H7 (cell line): Measurements from ENCODE around the gene PRX. TPM values are rescaled to one million over a fixed set of nuclear protein-coding genes. Genes with fewer than 3 reads are reported as not detected.

ENCODE experiments used
- DNase-seq: peaks from one replicate; pipeline ENCODE4 v3.0.0; 2012
- H3K27me3 ChIP-seq: 2 replicates; pipeline ENCODE4 v1.6.0; 2011; ENCODE audit warnings: mild to moderate bottlenecking, low read length; ENCODE audit not compliant: control insufficient read depth, insufficient read depth
- H3K36me3 ChIP-seq: replicated peaks from 2 replicates; pipeline ENCODE4 v1.5.1; 2011; ENCODE audit warnings: low read length; ENCODE audit not compliant: control insufficient read depth, insufficient read depth
- H3K4me3 ChIP-seq: 2 replicates; pipeline ENCODE4 v1.5.1; 2011; ENCODE audit warnings: low read depth, mild to moderate bottlenecking, control low read depth, low read length, moderate library complexity; ENCODE audit not compliant: insufficient read depth
- total RNA-seq: library from RNA; depleted of rRNA; stranded (reverse); fragments of >200 nt; shearing (Covaris generic); gene quantifications from 2 replicates; pipeline ENCODE4 v1.2.3, GENCODE V29; 2014; rRNA removed

PRX gene
- total RNA-seq, 1 experiment from 2014 or later = 5.0 TPM

DNA sequence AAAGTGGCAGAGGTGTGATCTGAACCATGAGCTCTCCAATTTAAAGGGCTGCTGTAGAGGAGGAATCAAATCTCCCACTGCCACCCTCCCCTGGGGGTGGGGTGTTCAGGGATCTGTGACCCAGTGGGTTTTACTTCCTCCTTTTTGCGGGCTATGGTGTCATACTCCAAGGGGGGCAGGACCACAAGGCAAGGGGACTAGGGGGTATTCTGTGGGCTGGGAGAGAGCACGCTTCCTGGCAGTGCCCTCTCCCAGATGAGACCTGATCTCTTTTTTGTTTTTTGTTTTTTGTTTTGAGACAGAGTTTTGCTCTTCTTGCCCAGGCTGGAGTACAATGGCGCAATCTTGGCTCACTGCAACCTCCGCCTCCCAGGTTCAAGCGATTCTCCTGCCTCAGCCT is 54.4 kb downstream of the PRX start:
- no peak overlapping the region for H3K4me3 ChIP-seq
- H3K36me3 ChIP-seq = no peaks in the 10 kb centered on the region
- no peak for DNase-seq
- no peaks in the 10 kb centered on the region for H3K27me3 ChIP-seq

DNA sequence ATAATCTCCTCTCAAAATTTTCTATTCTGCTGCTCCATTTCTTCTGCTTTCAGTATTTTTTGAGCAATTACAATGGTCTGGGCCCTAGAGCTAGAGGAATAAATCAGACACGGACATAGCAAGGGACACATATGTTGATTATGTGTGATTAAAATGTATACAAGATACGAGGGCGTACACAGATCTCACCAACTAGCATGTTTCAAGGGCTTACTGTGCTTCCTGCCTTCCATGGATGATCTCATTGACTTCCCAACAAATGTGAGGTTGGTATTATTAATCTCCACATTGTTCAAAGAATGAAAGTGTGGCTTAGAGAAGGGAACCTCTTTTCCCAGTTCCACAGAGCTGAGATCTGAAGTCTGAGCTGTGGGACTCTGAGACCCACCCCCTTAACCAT is 55.5 kb downstream of the PRX start:
- Histone ChIP-seq H3K36me3 (no peaks in the 10 kb centered on the region), H3K27me3 (no peaks in the 10 kb centered on the region), H3K4me3 (no peak overlapping the region)
- DNase-seq = no peak

DNA sequence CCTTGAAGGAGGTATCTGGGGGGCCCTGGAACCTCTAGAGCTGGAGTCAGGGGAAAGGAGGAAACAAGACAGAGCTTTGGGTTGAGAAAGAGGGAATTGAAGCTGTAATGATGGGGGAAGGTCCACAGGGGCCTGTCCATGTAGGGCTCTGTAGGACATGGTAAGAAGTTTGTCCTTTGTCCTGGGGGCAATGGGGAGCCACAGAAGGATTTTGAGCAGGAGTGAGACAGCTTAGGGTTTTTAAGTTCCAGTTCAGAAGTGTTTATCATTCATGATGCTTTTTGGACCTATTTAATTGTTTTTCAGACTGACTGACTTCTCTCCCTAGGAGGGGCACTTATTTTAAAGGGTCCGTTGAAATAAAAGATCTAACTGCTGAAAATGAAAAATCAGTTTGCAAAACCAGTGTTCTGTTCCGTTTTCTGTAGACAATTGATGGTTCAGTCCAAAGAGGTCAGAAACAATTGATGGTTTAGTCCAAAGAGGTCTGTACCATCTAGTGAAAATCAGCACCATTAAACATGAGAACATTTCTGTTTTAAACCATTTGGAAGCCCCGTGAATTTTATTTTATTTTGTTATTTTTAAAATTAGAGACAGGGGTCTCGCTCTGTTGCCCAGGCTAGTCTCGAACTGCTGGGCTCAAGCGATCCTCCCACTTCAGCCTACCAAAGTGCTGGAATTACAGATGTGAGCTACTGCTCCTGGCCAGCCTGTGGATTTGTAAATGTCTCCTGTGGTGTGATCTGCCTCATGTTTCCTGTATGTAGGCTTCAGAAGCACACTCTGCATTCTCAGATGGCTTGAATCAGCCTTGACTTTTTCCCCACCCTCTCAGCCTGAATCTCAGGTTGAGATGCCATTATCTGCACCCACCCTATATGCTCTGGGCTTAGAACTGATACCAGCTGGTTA is 56.2 kb downstream of the PRX start:
- Histone ChIP-seq H3K36me3 (no peaks in the 10 kb centered on the region), H3K4me3 (no peak overlapping the region), H3K27me3 (no peaks in the 10 kb centered on the region)
- no peak for DNase-seq

DNA sequence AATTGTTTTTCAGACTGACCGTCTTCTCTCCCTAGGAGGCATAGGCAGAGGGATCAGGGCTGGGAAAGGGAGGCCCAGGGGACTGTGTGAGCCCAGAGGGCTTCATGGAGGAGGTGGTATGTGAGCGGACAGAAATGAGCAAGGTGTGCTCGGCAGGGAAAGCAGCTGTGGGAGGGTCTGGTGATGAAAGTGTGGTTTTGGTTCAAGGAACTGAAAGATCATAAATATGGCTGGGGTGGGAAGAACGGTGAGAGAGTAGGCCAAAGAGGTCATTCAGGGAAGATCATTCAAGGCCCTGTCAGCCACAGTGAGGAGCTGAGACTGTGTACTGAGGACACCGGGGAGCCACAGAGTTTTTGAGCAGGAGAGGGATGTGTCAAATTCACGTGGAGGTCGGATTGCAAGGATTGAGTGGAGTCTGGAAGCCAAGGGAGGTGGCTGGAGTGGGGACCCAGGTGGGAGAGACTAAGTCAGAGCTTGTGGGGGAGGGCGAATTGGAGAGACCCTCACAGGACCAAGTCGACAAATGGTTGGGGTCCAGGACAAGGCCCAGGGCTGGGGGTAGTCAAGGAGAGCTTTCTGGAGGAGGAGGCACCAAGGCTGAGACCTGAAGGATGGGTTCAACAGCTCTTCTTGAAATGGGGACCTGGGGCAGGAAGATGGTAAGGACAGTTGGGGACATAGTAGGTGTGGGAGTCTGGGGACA is 57.0 kb downstream of the PRX start:
- Histone ChIP-seq H3K36me3 (no peaks in the 10 kb centered on the region), H3K27me3 (no peaks in the 10 kb centered on the region), H3K4me3 (no peak overlapping the region)
- no peak for DNase-seq

DNA sequence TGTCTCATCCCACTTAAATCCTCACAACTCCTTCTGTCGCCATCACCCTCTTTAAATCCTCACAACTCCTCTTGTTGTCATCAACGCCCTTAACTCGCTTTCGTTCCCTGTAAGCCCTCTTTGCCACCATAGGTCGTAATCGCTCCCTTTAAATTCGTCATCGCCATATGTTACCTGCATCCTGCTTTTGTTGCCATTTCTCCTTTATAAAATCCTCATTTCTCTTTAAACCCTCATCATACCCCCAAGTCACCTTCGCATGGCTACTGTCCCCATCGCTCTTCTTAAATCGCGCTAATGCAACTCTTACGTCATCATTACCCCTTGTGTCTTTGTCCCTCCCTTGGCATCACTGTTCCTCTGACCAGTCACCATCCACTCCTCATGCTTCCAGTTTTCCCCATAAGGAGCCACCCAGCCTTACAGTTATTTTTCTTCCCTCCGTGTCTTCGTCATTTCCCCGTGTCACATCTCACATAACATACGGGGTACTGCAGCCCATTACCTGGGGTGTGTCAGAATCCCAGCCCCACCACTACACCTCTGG is 64.1 kb downstream of the PRX start:
- Histone ChIP-seq H3K4me3 (peak overlapping the region; percentile 79), H3K27me3 (no peaks in the 10 kb centered on the region), H3K36me3 (no peaks in the 10 kb centered on the region)
- no peak for DNase-seq

DNA sequence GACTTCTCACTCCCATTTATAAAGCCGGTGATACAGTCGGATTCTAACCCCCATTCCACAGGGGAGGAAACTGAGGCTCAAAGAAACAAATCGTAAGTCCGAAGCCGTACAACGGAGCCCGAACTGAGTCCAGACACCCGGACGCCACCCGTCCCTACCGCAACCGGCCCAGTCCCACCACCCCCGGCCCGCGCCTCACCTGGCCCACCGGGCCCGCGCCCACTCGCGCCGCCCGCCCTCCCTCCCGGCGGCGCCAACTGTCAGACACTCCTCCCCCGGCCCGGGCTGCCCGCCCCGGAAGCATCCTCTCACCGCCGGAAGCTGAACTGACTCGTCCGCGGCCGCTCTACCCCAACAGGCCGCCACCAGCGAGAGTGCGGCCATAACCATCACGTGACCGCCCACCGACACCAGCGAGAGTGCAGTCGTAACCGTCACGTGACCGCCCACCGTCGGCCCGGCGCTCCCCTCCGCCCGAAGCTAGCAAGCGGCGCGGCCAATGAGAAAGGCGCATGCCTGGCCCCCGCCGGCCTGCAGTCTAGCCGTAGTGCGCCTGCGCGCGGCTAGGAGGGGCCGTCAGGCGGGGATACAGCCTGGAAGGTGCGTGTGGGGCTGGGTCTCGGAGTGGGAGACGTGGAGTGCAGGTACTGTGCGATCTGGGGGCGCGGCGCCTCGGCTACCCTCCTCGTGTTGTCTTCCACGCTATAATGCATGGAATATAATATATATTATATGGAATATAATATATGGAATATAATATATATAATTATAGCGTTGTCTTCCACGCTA is 64.9 kb downstream of the PRX start, which contains the start of the genes C19orf47 and PLD3:
TSS of gene C19orf47 (minus strand) at position 273 of the 789 bp plus-strand sequence. CDS start 6,540 bp downstream, outside the sequence.
TSS of gene PLD3 (plus strand) at position 571 of the 789 bp plus-strand sequence. CDS start 17,789 bp downstream, outside the sequence.
- no peaks in the 10 kb centered on the region for H3K36me3 ChIP-seq
- no peaks in the 10 kb centered on the region for H3K27me3 ChIP-seq
- peak; percentile 100 for DNase-seq

DNA sequence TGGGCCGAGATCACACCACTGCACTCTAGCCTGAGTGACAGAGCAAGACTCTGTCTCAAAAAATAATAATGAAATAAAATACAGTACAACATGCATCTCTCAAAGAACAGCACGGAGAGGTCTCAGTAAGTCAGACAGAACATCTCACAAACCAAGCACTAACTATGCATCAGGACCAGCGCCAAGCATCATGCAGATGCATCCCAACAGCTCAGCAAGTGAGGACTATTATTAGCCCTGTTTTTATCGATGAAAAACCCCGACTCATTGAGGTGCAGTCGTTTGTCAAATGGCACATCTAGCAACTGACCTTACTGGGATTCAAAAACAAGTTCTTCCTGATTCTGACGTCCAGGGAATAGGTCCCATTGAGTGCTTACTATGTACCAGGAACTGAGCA is 68.8 kb downstream of the PRX start:
- no peak for DNase-seq
- Histone ChIP-seq H3K36me3 (no peaks in the 10 kb centered on the region), H3K4me3 (no peak overlapping the region), H3K27me3 (no peaks in the 10 kb centered on the region)

More for the DNA sequence above, 64.9 kb downstream of the PRX start, which contains the start of the genes C19orf47 and PLD3:
- H3K4me3 ChIP-seq = peak within 1 kb of the TSS; percentile 79

Other genes with a start within 250 kb of the PRX start
- 16.7 and 24.5 TPM in 2 replicates for gene MAP3K10, start 222.0 kb downstream of the PRX start, total RNA-seq
- not detected in 2 replicates for gene TTC9B, start 195.0 kb downstream of the PRX start, total RNA-seq
- 0.87 TPM in 1 of 2 replicates, not detected in the other for gene CCNP, start 186.7 kb downstream of the PRX start, total RNA-seq
- gene AKT2, start 128.0 kb downstream of the PRX start, total RNA-seq = 112 and 126 TPM in 2 replicates
- 8.2 and 11.8 TPM in 2 replicates for gene C19orf47, start 65.0 kb downstream of the PRX start, total RNA-seq
- 332 and 352 TPM in 2 replicates for gene PLD3, start 64.7 kb downstream of the PRX start, total RNA-seq
- 0.15 and 0.24 TPM in 2 replicates for gene HIPK4, start 23.2 kb downstream of the PRX start, total RNA-seq
- gene SERTAD1, start 12.6 kb upstream of the PRX start, total RNA-seq = 3.7 and 4.4 TPM in 2 replicates
- 26.0 and 29.9 TPM in 2 replicates for gene SERTAD3, start 31.0 kb upstream of the PRX start, total RNA-seq
- 43.6 and 53.8 TPM in 2 replicates for gene BLVRB, start 52.4 kb upstream of the PRX start, total RNA-seq
- 0.78 and 1.1 TPM in 2 replicates for gene SPTBN4, start 53.6 kb upstream of the PRX start, total RNA-seq
- gene SHKBP1, start 163.5 kb upstream of the PRX start, total RNA-seq = 52.3 and 58.2 TPM in 2 replicates
- gene LTBP4, start 188.0 kb upstream of the PRX start, total RNA-seq = 54.6 and 83.1 TPM in 2 replicates